AG10803 (cell line): ENCODE data around the gene ANKRD40.
"Not testable (repeated sequence)": the region's sequence is repeated elsewhere in the genome, so short reads cannot be mapped to it uniquely, and the experiment has no call there.

Source experiments
- DNase-seq: peaks from one replicate; pipeline ENCODE4 v3.0.0; 2010; ENCODE audit warnings: low read depth
- H3K4me3 ChIP-seq: 2 replicates; pipeline ENCODE4 v1.5.1; 2011; ENCODE audit warnings: mild to moderate bottlenecking, low read length, control low read depth
- CTCF ChIP-seq: conservative IDR thresholded peaks from 2 replicates; pipeline ENCODE4 v1.5.1; 2011; ENCODE audit warnings: mild to moderate bottlenecking, low read length, control low read depth, inconsistent platforms

The ANKRD40 gene

DNA sequence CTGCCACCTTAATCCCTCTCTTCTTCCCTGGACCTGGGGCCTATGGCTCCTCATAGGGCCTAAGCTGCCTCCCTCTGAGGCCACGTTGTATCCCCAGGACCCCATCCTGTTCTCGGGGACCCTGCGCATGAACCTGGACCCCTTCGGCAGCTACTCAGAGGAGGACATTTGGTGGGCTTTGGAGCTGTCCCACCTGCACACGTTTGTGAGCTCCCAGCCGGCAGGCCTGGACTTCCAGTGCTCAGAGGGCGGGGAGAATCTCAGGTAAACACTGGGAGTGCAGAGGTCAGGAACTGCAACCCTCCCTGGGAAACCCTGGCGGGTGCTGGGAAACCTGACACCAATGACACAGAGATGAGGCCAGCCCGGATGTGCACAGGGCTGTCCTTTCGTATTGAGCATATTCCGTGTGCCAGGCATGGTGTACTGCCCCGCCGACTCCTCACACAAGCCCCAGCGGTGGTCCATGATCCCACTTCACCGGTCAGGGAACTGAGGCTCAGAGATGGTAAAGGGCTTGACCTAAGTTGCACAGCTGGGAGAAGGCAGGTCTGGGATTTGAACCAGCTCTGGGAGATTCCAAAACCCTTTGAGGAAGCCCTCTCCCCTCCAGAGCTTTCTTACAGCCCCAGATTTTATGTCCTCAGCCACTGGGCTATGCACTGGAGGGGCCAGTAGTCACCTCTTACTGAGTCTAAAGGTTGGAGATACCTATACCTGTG is 22.9 kb downstream of the ANKRD40 start:
- DNase-seq, result no peak
- TF ChIP-seq CTCF, result no peak
- no peak overlapping the region for H3K4me3 ChIP-seq

- DNase-seq, result no peak
- TF ChIP-seq CTCF, result no peak
- no peak overlapping the region for H3K4me3 ChIP-seq
These were observed 23.5 kb downstream of the ANKRD40 start for GRCh38 chr17:50684288-50684611.

DNA sequence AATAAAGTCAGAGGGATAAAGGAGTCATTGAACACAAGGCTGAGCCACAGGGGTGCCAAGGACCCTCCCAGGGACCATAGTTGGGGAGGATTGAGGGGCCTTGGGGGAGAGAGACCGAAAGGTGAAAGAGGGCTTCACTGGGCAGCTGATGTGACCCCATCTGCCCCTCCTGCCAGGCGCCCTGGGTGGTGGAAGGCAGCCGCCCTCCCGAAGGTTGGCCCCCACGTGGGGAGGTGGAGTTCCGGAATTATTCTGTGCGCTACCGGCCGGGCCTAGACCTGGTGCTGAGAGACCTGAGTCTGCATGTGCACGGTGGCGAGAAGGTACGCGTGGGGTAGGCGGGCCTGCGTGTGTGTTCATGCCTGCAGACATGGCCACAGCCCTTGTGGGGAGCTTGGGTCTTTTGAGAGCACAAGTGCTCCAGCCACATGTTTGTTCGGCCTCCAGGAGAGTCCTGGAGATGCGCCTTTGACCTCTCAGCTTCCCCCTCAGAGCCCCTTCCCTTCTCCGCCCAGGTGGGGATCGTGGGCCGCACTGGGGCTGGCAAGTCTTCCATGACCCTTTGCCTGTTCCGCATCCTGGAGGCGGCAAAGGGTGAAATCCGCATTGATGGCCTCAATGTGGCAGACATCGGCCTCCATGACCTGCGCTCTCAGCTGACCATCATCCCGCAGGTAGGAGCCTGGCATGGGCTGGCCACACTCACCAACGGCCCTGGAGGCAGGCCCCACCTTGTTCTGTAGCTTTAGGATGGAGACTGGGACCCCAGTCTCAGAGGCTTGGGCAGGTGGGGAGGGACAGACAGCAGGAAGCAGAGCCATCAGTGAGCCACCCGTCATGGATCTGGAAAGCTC is 24.1 kb downstream of the ANKRD40 start:
- DNase-seq, result no peak
- H3K4me3 ChIP-seq, result no peak overlapping the region
- TF ChIP-seq CTCF, result no peak

DNA sequence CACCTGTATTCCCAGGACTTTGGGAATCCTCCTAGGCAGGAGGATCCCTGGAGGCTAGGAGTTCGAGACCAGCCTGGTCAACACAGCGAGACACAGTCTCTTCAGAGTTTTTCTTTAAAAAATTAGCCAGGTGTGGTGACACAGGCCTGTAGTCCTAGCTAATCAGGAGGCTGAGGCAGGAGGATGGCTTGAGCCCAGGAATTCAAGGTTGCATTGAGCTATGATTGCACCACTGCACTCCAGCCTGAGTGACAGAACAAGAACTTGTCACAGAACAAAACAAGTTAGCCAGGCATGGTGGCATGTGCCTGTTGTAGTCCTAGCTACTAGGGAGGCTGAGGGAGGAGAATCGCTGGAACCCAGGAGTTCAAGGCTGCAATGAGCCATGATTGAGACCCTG is 24.8 kb downstream of the ANKRD40 start:
- DNase-seq, result no peak
- no peak for TF ChIP-seq CTCF
- H3K4me3 ChIP-seq, result no peak overlapping the region

DNA sequence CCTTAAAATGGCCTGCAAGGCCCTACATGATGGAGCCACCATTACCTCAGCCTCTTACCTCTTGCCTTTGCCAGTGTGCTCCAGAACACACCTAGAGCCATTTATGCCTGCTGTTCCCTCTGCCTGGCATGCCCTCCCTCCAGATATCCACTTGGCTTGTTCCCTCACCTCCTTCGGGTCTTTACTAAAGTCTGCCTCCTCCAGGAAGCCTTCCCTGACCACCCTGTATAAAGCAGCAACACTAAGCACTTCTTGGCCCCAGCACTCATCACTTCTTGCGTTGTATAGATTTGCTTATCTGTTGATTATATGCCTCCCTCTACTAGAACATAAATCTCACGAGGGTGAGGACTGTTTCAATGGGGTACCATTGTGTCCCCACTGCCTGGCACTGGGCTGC is 25.3 kb downstream of the ANKRD40 start:
- H3K4me3 ChIP-seq, result no peak overlapping the region
- DNase-seq, result no peak
- TF ChIP-seq CTCF, result no peak

GRCh38 chr17:50681263-50682200 is 26.2 kb downstream of the ANKRD40 start:
- no peak overlapping the region for H3K4me3 ChIP-seq
- TF ChIP-seq CTCF, result peak; percentile 73
- DNase-seq, result peak; percentile 83

DNA sequence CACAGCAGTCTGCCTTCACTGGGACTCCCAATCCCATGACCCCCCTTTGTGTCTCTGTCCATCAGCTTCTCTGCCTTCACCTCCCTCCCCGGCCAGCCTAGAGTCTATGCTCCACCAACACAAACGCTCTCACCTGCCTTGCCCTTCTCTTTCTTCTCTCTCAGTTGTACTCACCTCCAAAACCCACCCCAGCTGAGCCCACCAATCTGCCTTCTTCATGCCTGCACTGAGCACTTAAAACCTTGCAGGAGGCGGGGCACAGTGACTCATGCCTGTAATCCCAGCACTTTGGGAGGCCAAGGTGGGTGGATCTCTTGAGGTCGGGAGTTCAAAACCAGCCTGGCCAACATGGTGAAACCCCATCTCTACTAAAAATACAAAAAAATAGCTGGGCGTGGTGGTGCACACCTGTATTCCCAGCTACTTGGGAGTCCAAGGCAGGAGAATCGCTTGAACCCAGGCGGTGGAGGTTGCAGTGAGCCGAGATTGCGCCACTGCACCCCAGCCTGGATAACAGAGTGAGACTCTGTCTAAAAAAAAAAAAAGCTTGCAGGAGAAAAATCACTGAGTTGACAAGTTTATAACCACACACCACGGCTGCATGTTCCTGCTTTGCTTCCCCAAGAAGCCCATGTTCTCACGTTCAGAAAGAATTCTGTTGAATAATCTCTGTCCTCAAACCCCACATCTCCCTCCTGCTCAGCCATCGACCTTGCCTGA is 27.0 kb downstream of the ANKRD40 start:
- not testable (repeated sequence) for H3K4me3 ChIP-seq
- DNase-seq, result peak; percentile 24
